HTR-8/SVneo (cell line): ENCODE measurements around the gene POLL.
A peak's percentile ranks its signal among the peaks of the same experiment; 100 is the strongest.

Experiments
- DNase-seq: peaks from one replicate; pipeline ENCODE4 v3.0.0; 2011; ENCODE audit warnings: low spot score, mixed read lengths; ENCODE audit not compliant: insufficient read length
- FAIRE-seq: peaks from 2 replicates; lab custom pipeline; 2011; peaks lifted over from hg19 to GRCh38; lab: Jason Lieb, UNC

POLL gene

DNA sequence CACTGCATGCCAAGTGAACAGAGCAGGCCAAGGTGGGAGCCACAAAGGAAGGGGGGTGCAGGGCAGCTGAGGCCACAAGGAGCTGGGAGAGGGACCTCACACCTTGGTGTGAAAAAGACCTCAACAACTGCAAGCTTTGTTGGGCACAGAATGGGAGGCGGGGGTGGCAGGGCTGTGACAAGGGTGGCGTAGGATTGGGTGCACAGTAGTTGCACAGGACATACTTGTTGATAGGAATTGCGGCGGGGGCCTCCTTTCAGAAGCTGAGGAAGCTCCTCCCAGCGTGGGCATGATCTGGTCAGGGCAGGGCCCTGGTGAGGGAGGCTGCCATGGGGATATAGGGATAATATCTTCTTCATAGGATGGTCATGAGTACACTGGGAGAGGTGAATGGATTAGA lies 25.8 kb downstream of the POLL start:
- DNase-seq (no peak), FAIRE-seq (no peak)

DNA sequence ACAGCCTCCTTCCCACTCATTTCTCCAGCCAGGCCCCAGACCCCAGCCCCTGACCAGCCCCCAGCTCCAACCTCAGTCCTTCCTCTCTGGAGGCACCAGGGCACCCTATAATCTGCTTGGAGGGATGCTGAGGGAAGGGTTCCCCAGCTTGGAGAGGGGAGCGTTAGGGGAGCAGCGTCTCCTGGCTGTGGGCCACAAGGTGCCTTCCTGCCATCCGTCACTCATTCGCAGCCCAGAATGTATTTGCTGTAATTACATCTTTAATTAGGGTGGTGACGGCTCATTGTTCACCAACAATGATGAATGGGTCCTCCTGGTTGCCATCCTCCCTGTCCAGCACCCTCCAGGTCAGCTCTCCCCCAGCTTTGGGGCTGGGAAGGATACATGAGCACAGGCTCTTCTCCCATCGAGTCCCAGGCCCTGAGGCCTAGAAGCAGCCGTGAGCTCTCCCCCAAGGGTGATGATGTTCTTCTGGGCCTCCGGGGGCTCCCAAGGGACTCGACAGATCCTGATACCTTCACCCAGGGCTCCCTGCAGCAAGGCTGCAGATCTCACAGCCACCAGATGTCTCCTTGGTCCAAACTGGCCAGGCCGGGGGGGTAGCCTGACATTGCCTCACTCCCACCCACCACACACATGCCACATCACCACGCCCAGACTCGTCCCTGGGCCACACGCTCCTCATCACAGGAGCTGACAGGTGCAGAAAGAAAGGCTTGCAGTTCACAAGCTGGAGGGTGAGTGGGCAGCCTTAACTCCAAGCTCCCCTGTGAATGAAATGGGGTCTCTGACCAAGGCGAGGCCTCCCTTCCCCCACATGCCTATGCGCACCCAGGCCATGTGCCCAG lies 26.8 kb downstream of the POLL start:
- peak; percentile 36 for FAIRE-seq
- DNase-seq = no peak

DNA sequence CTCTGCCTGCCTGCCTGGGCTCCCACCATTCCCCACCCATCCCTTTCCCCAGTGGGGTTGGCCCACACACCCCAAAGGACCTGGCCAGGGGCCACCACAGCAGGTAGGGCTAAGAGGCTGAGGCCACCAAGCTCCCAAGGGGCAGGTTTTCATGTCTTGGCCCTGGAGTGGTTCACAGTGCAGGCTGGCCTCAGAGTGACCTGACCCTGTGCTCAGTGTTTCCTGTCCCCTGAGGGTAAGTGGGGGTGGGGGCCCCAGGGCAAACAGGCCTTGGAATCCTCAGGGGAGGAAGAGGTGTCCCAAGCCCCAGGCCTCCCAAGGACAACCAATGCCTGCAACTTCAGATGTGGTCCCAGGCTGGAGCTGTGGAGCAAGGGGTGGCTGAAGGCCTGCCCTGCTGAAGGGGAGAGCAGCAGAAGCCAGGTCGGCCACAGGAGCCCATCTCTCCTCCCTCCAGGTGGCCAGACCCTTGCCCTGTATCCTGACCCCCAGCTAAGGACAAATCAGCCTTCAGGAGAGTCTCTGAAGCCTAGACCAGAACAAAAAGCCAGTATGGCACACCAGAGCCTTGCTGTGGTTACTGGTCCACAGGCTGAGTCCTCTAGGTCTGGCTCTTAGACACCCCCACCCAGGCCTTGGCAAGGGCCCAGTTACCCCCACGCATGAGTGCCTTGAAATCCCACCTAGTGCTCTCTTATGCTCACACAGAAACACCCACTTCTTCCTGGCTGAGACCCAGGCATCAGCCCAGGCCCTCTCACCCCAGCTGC lies 27.6 kb downstream of the POLL start:
- DNase-seq (no peak), FAIRE-seq (no peak)

DNA sequence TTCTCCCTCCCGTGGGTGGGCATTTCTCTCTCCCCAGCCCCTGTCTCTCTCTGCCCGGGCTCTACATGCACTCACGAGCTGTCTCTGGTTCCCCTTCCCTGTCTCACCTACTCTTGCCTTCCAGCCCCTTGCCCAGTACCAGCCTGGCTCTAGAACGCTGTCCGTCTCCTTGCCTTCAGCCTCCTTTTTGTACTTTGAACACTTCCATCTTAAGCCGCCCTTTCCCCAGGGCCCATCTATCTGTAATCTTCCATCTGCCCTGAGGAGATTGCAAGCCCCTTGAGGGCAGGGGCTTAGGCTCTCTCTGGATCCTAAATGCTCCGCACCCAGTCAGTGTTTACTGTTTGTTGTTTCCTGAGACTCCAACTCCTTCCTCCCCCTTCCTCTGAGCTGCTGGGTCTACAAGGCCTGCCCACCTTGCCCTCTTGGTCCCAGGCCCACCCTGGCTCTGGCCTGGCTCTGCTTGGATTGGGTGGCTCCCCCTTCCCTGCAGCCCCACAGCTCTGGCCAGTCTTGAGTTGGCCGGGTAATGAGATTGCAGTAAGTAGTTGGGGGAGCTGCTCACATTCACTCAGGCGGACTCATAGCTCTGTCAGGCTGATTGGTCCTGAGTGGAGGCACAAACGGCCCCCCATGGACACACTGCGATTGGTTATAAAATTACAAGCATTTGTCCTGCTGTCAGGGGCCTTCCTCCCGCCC lies 28.3 kb downstream of the POLL start:
- FAIRE-seq = no peak
- no peak for DNase-seq

DNA sequence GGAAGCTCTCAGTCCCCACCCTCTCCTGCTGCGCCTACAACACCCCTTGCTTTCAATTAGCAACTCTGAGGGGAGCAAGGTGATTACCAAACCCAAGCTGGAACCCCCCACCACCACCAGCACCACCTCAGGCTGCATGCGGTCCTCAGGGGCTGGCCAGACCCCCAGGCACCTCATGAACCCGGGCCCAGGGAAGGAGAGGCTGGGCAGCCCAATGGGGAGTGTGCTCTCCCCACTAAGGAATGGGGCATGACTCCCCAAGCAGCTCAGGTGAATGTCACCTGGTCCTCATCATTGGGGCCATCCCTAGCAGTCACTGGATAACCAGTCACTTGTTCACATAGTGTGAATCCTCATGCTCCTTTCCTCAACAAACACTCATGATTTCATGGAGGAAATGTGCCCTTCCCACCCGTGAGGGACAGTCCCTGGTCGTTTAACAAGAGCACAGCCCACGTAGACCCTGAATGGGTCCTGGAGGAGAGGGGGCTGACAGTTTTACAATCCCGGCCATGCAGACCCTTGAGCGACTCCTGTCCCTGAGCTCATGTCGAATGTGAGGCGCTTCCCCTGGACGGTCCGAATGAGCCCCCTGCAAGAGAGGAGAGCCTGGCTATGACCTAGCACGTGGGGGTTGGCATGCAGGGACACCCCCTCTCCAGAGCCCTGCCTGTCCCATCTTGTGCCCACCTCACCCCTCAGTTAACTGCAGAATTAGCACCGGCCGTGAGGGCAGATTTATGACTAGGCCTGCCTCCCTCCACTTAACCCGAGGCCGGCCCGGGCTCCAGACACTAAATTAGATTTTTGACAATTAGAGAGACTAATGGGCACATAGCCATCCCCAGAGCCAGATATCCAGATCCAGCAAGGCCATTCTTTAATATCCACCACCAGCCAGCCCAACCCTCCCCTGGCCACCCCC lies 29.1 kb downstream of the POLL start:
- FAIRE-seq (no peak), DNase-seq (no peak)

DNA sequence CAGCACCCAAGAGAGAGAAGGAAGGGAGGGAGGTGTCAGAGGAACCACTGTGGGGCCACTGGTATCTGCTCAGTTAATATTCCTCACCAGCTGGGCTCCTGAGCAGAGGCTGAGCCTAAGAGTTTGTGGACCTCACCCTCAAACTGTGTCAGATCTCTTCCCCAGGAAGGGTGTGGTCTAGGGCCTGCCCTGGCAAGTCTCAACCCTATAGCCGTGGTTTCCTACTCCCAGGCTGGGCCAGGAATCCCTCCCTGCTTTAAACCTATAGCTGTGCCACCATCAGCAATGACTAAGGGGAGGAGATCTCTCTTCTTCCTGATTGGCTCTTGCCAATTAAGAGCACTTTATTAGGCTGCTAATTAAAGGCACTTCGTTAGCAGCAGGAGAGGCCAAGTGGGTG lies 29.9 kb downstream of the POLL start:
- peak; percentile 45 for DNase-seq
- FAIRE-seq = peak; percentile 36

DNA sequence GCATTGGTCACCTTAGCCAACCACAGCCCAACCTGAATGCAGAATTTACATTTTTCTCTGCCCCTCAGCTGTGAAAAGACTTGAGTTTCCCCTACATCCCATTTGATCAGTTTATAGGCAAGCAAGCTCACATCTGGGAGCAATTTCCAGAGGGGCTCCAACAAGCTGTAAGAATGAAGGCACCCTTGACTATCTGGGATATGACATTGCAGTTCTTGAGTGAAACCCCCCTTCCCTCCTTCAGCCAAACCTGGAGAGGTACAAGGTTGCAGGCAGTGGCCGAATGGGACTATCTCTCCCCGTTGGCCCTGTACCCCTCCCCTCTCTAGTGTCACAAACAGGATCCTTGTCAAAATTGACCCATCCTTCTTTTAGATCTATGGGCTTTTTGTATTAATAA lies 30.5 kb downstream of the POLL start:
- no peak for FAIRE-seq
- DNase-seq = no peak

DNA sequence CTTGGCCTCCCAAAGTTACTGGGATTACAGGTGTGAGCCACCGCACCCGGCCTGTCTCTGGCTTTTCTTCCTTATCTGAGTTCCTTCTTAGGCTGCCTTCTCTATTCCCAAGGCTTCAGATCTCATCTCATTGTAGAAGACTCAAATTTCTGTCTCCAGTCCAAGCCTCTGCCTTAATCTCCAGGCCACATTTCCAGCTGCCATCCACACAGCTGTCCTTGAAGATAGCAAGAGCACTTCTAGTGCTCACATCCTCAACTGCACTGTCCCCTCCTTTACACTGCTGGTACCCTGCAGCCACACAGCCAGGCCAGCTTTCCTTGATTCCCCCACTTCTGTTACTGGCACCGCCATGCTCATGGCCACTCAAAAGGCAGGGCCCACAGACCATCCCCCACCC lies 35.6 kb downstream of the POLL start:
- FAIRE-seq = no peak
- DNase-seq = no peak

DNA sequence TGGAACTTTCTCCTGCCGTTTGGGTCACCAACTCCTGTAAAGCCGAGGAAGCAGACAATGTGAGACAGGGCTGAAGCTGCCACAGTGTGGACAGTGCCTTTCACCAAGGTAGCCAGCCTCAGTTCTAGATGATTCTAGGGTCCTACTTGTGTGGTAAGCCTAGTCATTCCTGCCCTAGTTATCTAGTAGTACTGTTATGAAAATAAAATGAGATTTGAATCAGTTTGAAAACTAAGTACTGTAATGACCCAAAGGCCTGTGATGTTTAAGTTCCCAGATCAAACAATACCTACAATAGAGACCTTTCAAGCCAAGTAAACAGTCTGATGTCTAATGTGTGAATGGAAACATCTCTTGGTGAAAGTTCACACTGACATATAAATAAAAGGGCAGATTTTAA lies 37.1 kb downstream of the POLL start:
- FAIRE-seq = no peak
- no peak for DNase-seq

DNA sequence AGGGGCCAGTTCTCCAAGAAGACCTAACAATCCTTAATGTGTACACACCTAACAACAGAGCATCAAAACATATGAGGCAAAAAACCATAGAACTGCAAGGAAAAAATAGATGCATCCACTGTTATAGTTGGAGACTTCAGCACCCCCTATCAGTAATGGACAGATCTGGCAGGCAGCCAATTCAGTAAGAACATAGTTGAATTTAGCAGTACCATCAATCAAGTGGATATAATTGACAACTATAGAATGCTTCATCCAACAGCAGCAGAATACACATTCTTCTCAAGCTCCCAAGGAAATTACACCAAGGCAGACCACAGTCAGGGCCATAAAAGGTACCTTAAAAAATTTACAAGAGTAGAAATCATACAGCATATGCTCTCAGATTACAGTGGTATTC lies 42.2 kb downstream of the POLL start:
- FAIRE-seq = no peak
- DNase-seq = no peak

DNA sequence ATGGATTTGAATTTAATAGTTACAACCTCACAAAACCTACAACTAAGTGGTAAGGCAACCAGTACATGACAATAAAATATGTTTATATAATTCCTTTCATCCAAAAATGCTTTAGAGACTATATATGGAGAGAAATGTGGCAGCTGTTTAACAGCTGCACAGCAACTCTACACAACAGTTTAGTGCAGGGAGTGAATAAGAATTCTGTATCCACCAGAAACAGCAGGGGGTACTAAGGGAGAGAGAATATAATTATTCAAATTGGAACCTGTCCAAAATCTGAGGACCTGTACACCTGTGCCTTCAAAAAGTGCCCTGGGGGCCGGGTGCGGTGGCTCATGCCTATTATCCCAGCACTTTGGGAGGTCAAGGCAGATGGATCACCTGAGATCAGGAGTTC lies 49.6 kb downstream of the POLL start:
- FAIRE-seq (no peak), DNase-seq (no peak)

DNA sequence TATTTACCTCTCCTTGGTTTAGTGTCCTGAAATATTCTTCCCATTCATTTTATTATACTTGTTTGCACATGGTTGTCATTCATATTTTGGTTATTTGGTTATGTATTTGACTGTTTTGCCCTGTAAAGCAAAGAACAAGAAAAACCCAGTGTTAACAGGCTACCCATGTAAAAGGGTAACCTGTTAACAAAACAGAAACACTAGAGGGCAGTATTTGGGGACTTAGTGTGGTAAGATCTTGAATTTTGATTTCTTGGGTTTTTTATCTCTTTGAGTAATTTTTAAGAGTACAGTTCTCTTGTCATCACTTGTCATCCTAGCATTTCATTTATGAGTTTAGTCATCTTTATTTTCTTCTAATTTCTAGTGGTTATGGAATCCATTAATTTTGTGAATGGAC lies 51.3 kb downstream of the POLL start:
- DNase-seq = no peak
- FAIRE-seq = no peak

DNA sequence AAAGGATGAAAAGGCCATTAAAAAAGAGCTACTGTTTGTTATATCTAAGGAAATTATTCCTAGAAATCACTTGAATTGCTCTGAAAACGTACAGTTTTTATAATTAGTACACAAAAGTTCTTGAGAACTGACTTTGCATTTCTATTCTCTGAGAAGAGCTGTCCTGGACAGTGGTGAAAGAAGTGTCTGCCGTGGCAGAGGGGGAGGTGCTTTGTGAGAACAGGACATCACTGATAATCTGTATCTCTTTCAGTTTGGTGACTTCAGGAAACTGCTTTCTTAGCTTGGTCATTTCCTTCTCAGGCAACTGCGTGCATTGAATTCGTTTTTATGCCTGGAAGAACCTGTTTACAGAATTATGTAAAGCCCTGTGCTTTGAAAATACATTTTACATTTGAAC lies 52.1 kb downstream of the POLL start:
- no peak for FAIRE-seq
- no peak for DNase-seq

DNA sequence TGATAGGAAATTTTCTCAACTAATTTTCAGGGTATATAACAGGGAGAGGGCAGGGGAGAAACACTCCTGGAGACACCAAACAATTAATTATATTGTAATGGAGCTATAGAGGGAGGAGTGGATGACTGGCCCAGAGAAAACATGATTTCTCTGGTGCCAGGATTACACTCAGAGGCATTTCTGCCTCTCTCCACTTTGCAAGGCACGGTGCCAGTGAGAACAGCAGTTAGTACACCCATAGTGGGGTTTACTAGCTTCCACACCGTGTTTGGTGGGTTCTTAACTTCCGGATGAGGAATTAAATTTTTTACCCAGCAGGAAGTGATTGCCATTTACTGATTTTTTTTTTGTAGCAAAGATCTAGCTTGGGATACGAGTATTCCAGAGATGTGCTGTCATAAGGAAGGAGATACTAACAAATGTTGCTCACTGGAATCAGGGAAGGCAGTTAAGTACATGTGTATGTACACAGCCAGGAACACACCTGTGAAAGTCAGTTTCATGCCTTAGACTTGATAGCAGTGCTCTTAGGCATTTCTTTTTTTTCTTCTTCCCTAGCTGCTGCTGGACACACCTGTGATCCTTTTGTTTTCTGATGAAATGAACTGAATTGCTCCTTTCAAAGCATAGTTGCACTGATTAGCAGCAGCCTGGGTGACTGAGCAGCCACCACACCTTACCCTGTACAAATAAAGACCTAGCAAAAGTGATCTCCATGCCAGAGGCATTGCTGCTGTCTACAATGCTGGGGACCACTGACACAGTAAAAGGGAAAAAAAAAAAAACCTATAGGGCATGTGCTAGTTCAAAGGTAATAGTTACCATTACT lies 58.1 kb downstream of the POLL start:
- DNase-seq (no peak), FAIRE-seq (no peak)

DNA sequence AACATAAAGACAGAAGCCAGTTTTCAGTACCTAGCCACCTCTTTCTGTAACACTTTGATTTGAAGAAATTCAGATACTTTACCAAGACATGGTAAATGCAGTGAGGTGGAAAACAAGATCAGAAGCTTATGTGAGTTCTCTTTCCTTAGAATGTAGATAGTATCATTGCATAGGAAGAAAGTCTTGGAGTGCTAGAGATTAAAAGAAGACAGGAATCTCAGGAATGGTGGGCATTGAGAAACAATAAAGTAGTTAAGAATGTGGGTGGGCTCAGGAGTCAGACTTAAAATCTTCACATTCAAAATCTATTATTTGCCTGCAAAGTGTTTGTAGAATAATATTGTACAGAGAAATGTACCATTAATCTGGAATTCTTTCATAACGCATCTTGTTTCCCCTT lies 58.9 kb downstream of the POLL start:
- DNase-seq = no peak
- no peak for FAIRE-seq
